B cell (primary cell): Measurements from ENCODE around the gene ANGPTL8.

Experiments
- CTCF ChIP-seq: fragments of 200-600 bp; IDR thresholded peaks from one replicate; pipeline ENCODE4 v1.8.0; 2022; ENCODE audit warnings: antibody characterized with exemption, mild to moderate bottlenecking
- EZH2 ChIP-seq: IDR thresholded peaks from 2 replicates; pipeline ENCODE4 v1.6.1; 2012; ENCODE audit warnings: borderline replicate concordance, low read depth, mild to moderate bottlenecking, moderate library complexity, low read length; ENCODE audit not compliant: insufficient read depth, poor library complexity, severe bottlenecking

GRCh38 chr19:11281356-11282049 is 42.1 kb downstream of the ANGPTL8 start:
- TF ChIP-seq CTCF (no peak), EZH2 (no peak)
